Heart right ventricle (tissue), 16 donors: ENCODE results near the gene SLC6A6. TPM values are rescaled to one million over a fixed set of nuclear protein-coding genes. Genes with fewer than 3 reads are reported as not detected.

Experiments
- ATAC-seq, 8 donors: fragments of 200-7000 bp; cut with Tn5 transposase; one replicate each; pipeline ENCODE4 v1.9.1; 2020; ENCODE audit warnings: mild to moderate bottlenecking in 8 of 8, moderate library complexity in 8 of 8, moderate number of reproducible peaks in 1 of 8
- DNase-seq, 2 donors: peaks; one replicate each; pipeline ENCODE4 v3.0.0-alpha.2; 2020
- H3K27ac ChIP-seq, 10 donors: fragments of 200-600 bp; sonication (generic) in 2 of 10; one replicate each; pipeline versions ENCODE4 v1.5.0 to v1.8.0; 2020 to 2022; ENCODE audit warnings: mild to moderate bottlenecking in 3 of 10
- H3K27me3 ChIP-seq, 7 donors: fragments of 200-600 bp; one replicate each; pipeline ENCODE4 v1.8.0; 2021 to 2022; ENCODE audit warnings: mild to moderate bottlenecking in 2 of 7
- H3K36me3 ChIP-seq, 9 donors: fragments of 200-600 bp; sonication (generic) in 1 of 9; one replicate each; pipeline versions ENCODE4 v1.5.0 to v1.8.0; 2020 to 2022; ENCODE audit warnings: mild to moderate bottlenecking in 2 of 9
- H3K4me1 ChIP-seq, 9 donors: fragments of 200-600 bp; sonication (generic) in 1 of 9; one replicate each; pipeline versions ENCODE4 v1.5.0 to v1.8.0; 2020 to 2022; ENCODE audit warnings: mild to moderate bottlenecking in 4 of 9
- H3K4me3 ChIP-seq, 10 donors: fragments of 200-600 bp; sonication (generic) in 2 of 10; one replicate each; pipeline versions ENCODE4 v1.5.0 to v1.8.0; 2020 to 2022; ENCODE audit warnings: mild to moderate bottlenecking in 7 of 10, moderate library complexity in 2 of 10
- H3K9me3 ChIP-seq, 11 donors: fragments of 200-600 bp in 10 of 11; sonication (generic) in 2 of 11; one replicate each; pipeline versions ENCODE4 v1.5.0 to v1.8.0; 2013 to 2022; ENCODE audit warnings: mild to moderate bottlenecking in 2 of 11, control low read depth in 1 of 11, moderate library complexity in 1 of 11
- CTCF ChIP-seq, 9 donors: fragments of 200-600 bp; sonication (generic) in 2 of 9; IDR thresholded peaks; one replicate each; pipeline versions ENCODE4 v1.5.0 to v1.8.0; 2021 to 2022; ENCODE audit warnings: antibody characterized with exemption in 9 of 9, mild to moderate bottlenecking in 5 of 9, moderate library complexity in 1 of 9
- WGBS, 2 donors: extraction: QIAGEN DNeasy Blood & Tissue Kit; methylation state at CpG; one replicate each; pipeline ENCODE4 v1.1.7; 2013; ENCODE audit warnings: inconsistent platforms in 1 of 2; 5-methylcytosine and 5-hydroxymethylcytosine counted together
- intact Hi-C, 10 donors: fragments of 100-400 bp; cut with DNase I; formaldehyde crosslinking; loops; one replicate each; pipeline versions ENCODE4 v1.11.1 to v1.14.2; 2022
- polyA plus RNA-seq, 2 donors: library from polyadenylated mRNA; stranded (reverse); fragments of 200-250 nt; gene quantifications; one replicate each; pipeline ENCODE4 v1.2.3, GENCODE V29; 2013
- total RNA-seq, 10 donors: library from RNA; stranded (reverse); fragmentation: NEBNext Ultra II Directional in 3 of 10; extraction: Animal tissue kit (Norgen Biotek cat#: 25700) in 3 of 10; gene quantifications; one replicate each; pipeline versions ENCODE4 v1.2.1 to v1.2.4, GENCODE V29; 2021 to 2023
- donor health status: Arrhythmogenic right ventricular cardiomyopathy.
- donor health status: ischemic (EF 13 %, LVEDD 7.1; RV severe dilation, severe dysfunction).
- donor health status: healthy with polysubstance abuse.
- donor health status: DM: no; HTN: yes; CAD: no.
- donor health status: DM: no; HTN: no; CAD: no.
- donor health status: ischemic (EF 25% LVEDD 6.9; RV normal size, moderate dysfunction).
- donor health status: ischemic (EF 25% LVEDD 5.7; RV mildly dilated, moderate dysfunction).
- donor health status: healthy.
- donor health status: DM: yes; HTN: yes; CAD: no.
- donor health status: Ischemic cardiomyopathy.
- donor health status: ischemic (EF 35%, LVEDD 5.7; RV mildly dilated, moderate dysfunction).
- donor health status: nonischemic (EF 11% LVEDD 7.7; RV severe dilation, severe dysfunction).
- donor health status: DM: yes; HTN: yes; CAD: no.
- donor health status: PGD.
- donor health status: ischemic (EF 29% LVEDD 5.4; RV normal size, mild dysfunction).
- donor health status: nonischemic (EF 23%, LVEDD 6.1; RV moderate dilation, normal function).

SLC6A6 gene
- total and polyA plus RNA-seq, 12 donors, result 7.7 to 68.7 (median 44.0) TPM

- DNase-seq (no peak), ATAC-seq (no peak)
- WGBS, 2 donors, result 87 to 100% methylated on average over 4 of the region's 4 CpGs
- no peak overlapping the region for H3K27ac ChIP-seq
- H3K27me3 ChIP-seq, result peaks cover 0 to 58% (median 25%) of the 10 kb centered on the region in 7 donors
- no peak for TF ChIP-seq CTCF (IDR thresholded peaks at IDR 0.05)
- H3K4me1 ChIP-seq, result peaks cover 13 to 33% (median 17%) of the 10 kb centered on the region in 9 donors
- H3K36me3 ChIP-seq, result peaks cover 0 to 100% (median 31%) of the 10 kb centered on the region in 9 donors
- H3K9me3 ChIP-seq, result no peaks in the 10 kb centered on the region
- intact Hi-C loops, result no loop called here
- H3K4me3 ChIP-seq, result no peak overlapping the region
These were observed 45.7 kb downstream of the SLC6A6 start for GRCh38 chr3:14448063-14448462.

- H3K27me3 ChIP-seq, result peaks cover 0 to 51% (median 25%) of the 10 kb centered on the region in 7 donors
- H3K9me3 ChIP-seq, result no peaks in the 10 kb centered on the region
- peaks cover 0 to 96% (median 31%) of the 10 kb centered on the region in 9 donors for H3K36me3 ChIP-seq
- H3K4me3 ChIP-seq, result no peak overlapping the region
- ATAC-seq (no peak), DNase-seq (no peak)
- TF ChIP-seq CTCF (IDR thresholded peaks at IDR 0.05), result no peak
- WGBS, 2 donors, result 84 to 90% methylated on average over 15 of the region's 15 CpGs
- peaks cover 22 to 40% (median 27%) of the 10 kb centered on the region in 9 donors for H3K4me1 ChIP-seq
- intact Hi-C loops, result no loop called here
- H3K27ac ChIP-seq, result no peak overlapping the region
These were observed 46.6 kb downstream of the SLC6A6 start for GRCh38 chr3:14448756-14449727.

- Histone ChIP-seq H3K4me3 (no peak overlapping the region), H3K36me3 (peaks cover 0 to 96% (median 27%) of the 10 kb centered on the region in 9 donors), H3K27ac (peak overlapping the region in 1 of 10 donors; percentile 11), H3K27me3 (peaks cover 0 to 52% (median 12%) of the 10 kb centered on the region in 7 donors), H3K9me3 (no peaks in the 10 kb centered on the region), H3K4me1 (peaks cover 27 to 55% (median 38%) of the 10 kb centered on the region in 9 donors)
- DNase-seq, result no peak
- 98% methylated on average over 3 of the region's 3 CpGs for WGBS, 2 donors
- TF ChIP-seq CTCF (IDR thresholded peaks at IDR 0.05), result no peak
- ATAC-seq, result no peak
- intact Hi-C loops, result loop anchor here in 2 of 10 donors (5.0 kb wide), 1 partner anchor 48 kb away; the partner anchor contains the start of gene SLC6A6 (in 2 of the 2)
These were observed 48.1 kb downstream of the SLC6A6 start for GRCh38 chr3:14450506-14450905.

- no peak overlapping the region for H3K4me3 ChIP-seq
- 96 to 98% methylated on average over 5 of the region's 5 CpGs for WGBS, 2 donors
- peaks cover 0 to 47% (median 6%) of the 10 kb centered on the region in 7 donors for H3K27me3 ChIP-seq
- peaks cover 0 to 96% (median 22%) of the 10 kb centered on the region in 9 donors for H3K36me3 ChIP-seq
- H3K9me3 ChIP-seq, result no peaks in the 10 kb centered on the region
- peaks cover 27 to 58% (median 38%) of the 10 kb centered on the region in 9 donors for H3K4me1 ChIP-seq
- no peak for TF ChIP-seq CTCF (IDR thresholded peaks at IDR 0.05)
- intact Hi-C loops, result loop anchor here in 2 of 10 donors (5.0 kb wide), 1 partner anchor 49 kb away; the partner anchor contains the start of gene SLC6A6 (in 2 of the 2)
- no peak for DNase-seq
- no peak for ATAC-seq
- peak overlapping the region in 4 of 10 donors; percentile 70 to 78 (median 75) for H3K27ac ChIP-seq
These were observed 48.7 kb downstream of the SLC6A6 start for GRCh38 chr3:14450922-14451606.
